Activated CD4-positive, alpha-beta T cell treated with anti-CD3 and anti-CD28 coated beads, Interleukin-2, amount 50 U/mL, for 16 hours (primary cell): ENCODE measurements around the gene PDE6B.

ENCODE experiments used
- DNase-seq: peaks from one replicate; pipeline ENCODE4 v3.0.0-alpha.2; 2020

PDE6B gene

DNA sequence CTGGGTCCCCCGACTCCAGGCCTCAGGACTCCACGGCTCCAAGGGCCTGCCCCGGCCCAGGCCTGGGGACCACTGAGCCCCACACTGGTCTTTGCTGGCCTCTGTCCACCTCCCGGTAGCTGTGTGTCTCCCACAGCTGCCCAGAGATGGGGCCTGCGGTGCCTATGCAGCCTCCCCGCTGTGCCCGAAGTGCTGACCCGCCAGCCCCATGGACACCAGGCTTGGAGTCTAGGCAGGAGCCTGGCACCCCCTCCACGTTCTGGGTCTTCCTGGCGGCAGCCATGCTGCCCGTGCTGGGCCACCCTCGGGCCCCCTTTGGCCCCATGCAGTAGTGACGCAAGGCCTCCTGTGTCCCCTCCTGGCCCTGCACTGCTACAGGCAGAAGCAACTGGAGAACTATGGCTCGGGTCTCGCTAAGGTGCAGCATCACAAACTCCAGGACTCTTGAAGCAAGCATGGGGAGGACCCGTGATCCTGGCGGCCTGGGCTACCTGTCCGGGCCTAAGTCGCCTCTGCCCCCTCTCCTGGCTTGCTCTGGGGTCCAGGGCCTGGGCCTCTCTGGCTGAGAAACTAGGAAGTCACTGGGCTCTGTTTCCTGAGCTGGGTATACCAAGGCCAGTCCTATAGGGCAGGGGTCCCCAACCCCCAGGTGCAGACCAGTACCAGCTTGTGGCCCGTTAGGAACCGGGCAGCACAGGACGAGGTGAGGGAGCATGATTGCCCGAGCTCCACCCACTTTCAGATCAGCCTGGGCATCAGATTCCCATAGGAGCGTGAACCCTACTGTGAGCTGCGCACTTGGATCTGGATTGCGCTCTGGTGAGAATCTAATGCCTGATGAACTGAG, 49.9 kb downstream of the PDE6B start:
- DNase-seq = no peak

DNA sequence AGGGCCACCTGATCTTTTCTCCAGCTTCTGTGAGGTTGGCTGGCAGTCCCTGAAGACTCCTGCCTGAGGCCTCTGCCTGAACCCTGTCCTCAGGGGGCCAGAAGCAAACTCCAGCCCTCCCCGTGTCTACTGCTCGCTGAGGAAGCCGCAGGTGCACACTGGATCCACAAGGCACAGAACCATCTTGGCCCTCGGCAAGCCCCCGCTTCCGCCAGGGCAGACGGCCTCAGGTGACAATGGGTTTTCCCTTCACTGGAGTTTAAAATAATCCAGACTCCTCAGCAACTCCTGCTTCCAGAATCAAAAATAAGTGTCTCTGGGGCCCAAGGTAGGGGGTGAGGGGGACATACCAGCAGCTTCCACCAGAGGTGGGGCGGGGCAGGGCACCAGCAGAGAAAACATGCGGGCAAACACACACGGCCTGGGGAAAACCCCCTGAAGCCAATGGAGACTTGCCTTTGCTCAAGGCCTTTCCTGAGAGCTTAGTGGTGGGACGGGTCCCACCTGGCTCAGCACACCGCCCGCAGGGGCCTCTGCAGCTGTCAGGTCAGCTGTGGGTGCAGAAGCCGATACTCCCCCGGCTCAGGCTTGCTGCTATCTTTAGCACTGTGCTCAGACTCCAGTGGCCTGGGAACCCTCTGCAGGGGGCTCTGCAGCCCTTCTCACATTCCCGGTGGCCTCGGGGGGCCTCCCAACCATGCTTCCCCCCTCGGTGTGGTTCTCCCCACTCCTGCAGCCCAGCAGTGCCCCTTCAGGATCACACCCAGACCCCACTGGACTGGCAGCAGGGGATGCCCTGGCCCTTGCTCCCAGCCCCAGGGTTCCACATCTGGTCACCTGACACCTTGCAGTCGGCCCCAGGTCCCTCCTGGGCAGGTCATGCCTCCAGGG, 50.9 kb downstream of the PDE6B start:
- no peak for DNase-seq

DNA sequence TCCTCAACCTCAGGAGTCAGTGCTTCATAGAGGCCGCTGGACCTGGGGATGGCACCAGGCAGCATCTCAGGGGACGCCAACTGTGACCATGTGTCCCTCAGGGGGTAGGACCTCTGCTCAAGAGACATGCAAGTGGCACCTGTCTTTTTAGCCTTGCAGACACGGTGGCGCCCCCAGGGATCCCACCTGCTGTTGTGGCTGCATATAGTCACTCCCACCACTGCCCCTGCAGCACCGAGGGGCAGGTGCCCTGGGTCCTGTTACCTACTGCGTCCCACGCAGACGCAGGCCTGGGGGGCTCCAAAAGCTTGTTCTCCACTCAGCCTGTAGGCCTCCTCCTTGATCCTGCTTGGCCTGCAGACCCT, 51.5 kb downstream of the PDE6B start:
- DNase-seq = no peak

DNA sequence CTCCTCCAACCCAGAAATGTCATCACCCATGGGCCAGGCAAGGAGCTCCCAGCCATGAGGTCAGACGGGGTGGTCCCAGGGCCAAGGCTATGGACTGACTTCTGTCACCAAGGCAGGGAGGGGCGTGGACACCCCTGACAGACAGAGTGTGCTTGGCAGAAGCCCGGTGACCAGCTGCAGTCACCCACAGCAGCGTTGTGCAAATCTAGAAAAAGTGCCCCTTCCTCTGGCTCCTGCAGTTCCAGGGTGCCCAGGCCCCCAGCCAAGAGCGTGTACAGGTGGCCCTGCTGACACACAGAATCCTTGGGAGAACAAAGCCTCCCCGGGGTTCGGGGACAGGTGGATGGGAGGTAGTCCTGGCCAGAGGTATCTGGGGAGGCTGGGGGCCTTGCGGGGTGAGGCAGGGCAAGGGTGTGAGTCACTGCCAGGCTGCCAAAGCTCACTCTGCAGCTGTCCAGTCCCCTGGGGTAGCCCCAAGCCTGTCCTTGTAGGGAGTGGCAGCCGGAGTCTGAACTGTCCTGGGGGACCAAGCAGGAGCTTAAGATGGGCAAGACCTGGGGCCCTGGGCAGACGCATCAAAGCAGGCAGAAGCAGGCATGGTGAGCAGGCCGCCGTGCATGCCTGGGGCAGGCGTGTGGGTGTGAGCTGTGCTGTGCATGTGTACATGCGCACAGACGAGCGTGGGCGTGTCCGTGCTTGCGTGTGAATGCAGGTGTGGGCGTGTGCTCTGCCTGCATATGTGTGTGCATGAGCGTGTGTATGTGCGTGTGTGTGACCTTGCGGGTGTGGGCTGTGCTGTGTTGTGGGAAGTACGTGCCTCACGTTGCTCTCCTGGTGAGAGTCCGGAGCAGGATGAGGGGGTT, 52.3 kb downstream of the PDE6B start:
- DNase-seq = no peak

DNA sequence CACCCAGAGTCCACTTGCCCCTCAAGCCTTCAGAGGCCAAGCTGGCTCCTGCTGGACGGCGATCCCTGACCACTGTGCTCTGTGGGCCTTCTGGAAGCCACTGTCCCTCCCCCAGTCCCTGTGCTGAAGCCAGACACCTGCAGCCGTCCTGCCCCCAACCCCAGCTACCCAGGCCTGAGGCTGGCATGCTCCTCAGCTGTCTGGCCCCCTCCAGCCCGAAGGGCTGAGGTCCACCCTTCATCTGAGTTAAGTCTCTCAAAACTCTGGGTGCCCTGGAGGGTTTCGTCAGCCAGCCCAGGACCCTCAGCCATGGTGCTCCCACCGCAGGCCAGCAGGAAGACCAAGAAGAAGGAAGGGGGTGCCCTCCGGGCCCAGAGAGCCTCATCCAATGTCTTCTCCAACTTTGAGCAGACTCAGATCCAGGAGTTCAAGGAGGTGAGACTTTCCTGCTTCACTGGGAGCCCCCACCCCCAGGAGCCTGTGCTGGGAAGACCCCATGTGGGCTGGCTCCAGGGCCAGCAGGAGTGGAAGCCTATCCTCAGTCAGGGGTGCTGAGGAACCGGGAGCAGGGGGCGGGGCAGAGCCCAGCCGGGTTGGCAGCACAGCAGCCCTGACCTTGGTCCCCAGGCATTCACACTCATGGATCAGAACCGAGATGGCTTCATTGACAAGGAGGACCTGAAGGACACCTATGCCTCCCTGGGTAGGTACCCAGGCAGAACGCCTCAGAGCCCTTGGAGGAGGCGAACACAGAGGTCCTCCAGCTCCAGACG, 53.1 kb downstream of the PDE6B start:
- no peak for DNase-seq

DNA sequence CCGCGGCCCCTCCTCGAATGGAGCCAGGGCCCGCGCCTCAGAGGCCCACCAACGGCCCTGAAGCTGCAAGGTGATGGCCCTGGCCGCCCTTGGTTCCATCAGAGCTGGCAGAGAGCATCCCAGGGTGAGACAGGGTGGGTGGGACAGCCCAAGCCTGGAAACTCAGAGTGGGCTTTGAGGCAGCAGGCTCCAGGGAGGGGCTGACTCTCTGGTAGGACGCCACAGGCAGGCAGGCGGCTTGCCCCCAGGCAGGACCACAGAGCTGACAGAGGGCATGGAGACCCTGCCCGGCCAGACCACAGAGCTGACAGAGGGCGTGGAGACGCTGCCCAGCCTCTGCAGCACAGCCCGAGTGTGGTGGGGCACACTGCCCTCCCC, 53.7 kb downstream of the PDE6B start:
- no peak for DNase-seq

DNA sequence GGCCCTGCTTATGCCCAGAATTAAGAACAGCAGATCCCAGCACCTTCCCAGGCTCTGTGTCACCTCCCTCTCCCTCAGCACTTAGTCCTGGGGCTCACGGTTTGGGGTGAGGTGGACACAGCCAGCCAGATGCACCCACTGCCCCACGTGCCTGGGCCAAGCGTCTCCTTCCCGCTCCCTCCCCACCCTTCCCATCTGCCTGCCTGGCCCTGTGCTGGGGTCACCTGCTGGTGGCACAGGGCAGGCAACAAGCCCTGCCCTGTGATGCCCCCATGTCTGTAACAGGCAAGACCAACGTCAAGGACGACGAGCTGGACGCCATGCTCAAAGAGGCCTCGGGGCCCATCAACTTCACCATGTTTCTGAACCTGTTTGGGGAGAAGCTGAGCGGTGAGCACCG, 54.3 kb downstream of the PDE6B start:
- DNase-seq = no peak

DNA sequence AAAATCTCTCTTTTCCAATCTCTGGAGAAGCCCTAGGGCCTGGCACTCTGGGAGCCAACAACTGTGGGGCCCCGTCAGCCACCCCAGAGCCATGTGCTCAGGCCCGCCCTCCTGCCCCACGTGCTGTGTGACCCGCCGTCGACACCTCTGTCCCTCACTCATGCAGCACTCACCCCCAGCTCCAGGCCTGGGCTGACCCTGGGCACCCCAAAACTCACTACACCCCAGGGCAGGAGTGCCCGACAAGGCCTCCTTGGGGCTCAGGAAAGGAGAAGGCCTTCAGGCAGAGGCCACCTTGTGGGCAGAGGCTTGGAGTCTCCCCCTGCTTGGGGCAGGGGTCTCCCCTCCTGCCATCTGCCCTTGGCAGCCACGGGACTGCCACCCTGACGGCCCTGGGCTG, 54.7 kb downstream of the PDE6B start:
- DNase-seq = no peak

DNA sequence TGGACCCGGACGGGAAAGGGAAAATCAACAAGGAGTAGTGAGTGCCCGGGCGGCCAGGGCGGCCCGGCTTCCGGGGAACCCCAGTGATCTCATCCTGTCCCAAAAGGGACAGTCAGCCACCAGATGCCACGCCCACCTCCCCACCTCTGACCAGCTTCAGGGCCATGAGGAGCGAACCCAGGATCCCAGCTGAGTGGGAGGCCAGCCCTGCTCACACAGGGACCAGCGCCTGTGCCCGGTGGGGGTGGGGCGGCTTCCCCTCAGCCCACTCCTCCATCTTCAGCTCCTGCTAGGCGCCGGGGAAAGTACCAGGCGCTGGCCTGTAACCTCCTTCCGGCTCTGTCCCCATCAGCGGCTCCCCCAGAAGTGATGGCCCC, 55.2 kb downstream of the PDE6B start:
- no peak for DNase-seq

DNA sequence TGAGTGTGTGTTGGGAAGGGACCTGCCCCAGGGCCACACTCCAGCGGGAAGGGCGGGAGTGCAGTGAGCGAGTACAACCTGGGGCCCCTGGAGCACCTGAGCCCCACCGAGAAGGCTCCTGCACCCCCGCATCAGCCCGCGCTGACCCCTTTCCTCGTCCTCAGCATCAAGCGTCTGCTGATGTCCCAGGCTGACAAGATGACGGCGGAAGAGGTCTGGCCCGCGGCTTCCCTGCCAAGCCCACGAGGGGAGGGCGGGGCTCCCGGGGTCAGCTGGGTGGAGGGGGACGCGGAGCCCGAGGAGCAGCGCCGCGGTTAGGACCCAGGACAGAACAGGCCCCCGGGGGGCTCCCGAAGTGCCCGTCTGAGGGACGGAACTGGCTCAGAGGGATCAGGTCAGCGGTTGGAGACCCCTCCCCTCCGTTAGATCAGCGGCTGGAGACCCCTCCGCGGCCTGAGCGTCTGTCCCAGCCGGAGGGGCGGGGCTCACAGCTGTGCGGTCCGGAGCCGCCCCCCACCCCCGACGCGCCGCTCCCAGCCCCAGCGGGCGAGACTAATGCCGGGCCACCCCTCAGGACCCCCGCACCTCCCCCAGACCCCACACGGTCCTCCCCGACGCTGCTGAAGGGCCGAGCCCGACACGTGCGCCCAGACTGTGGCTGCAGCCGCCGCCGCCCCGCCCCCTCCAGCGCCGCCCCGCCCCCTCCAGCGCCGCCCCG, 55.7 kb downstream of the PDE6B start:
- DNase-seq = peak; percentile 65

DNA sequence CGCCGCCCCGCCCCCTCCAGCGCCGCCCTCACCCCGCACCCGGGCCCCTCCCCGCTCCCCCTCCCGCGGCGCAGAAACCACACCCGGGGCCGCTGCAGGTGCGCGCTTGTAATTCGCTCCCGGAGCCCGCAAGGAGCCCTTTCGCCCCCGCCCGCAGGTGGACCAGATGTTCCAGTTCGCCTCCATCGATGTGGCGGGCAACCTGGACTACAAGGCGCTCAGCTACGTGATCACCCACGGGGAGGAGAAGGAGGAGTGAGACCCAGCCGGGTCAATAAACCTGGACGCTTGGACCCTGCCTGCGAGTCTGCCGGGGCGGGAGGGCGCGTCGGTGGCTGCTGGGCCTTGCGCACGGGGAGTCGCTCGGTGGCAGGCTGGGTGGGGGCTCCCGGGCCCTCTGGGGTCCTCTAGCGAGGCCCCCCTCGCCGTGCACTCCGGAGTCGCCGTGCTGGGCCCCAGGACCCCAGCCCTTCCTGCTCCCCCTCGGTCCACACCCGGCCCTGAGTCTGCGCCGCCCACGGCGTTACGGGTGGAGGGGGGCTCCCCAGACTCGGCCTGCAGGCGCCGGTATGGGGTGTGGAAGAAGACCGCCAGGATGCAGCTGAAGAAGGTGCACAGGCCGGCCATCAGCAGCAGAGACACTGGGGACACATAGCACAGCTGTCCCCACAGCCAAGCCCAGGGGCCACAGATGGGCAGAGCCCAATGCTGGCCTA, 56.5 kb downstream of the PDE6B start:
- DNase-seq = no peak

DNA sequence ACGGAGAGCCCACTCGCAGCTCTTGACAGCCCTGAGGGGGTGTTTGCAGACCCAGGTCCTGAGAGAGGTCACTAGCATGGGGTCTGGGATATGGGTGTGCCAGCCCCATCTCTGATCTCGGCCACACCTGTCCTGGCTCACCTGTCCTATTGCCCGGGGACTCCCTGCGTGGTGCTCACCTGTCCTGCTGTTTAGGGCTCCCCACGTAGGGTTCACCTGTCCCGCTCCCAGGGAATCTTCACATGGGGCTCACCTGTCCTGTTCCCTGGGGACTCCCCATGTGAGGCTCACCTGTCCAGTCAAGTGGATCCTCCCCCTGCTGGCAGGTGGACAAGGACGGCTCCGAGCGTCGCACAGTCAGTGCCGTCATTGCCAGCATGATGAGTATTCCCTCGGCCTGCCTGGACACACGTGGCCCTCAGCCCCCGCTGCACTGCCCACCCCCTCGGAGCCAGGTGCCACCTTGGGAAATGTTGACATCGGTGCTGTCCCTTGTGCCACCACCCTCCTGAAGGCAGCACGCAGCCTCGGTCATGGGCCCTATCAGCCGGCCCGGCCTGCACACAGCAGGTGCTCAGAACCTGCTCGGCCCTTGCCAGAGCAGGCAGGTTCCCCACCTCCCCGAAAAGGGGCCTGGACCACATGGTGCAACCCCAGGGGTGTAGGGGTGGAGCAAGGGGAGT, 57.3 kb downstream of the PDE6B start:
- no peak for DNase-seq

DNA sequence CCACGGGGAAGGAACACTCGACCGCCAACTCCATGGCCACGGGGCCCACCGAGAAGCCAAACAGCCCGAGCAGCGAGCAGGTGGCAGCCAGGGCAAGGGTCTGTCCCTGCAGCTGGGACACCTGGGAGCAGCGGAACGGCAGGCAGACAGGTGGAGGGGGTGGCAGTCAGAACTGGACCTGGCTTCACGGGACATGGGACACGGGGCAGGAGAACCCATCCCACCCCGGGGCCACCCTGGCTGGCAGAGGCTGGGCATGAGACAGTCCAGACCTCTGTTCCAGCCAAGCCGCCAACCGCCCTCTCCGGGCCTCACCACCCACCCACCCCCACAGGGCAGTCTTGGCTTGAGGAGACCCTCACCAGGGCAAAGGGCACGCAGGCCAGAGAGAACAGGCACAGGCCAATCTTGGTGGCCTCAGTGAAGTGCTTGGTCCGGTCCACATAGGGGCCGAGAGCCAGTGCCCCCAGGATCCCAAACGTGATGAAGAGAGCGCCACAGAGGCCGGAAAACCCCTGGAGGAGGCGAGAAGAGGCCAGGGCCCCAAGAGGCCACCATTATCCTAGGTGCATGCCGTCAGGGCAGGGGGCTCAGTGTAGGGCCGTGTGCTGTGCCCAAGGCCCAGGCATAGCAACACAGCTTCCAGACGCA, 58.0 kb downstream of the PDE6B start:
- no peak for DNase-seq

DNA sequence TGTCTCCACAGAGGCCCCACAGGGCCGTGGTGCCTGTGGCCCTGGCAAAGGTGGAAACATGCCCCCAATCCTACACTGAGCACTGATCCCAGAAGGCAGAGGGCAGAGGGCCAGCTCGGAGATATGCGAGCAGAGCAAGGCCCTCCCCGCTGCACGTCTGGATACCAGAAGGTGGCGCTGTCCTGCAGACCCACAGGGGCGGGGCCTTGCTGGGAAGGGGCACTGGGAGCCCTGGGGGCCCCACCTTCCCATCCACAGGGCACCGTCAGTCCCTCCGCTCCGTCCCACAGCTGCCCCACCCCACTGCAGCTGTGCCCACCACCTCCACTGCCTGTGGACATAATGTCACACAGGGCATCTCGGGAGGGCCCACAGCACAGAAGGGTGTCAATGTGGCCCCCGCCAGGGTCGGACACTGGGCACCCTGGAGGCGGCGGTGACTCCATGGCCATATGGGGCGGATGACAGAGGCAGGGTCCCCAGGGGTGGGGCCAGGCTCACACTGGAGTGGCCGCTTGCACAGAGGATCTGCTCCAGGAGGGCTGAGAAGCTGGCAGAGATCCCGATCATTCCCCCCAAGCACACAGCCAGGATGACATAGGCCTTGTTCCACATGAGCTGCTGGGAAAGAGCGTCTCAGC, 58.7 kb downstream of the PDE6B start:
- no peak for DNase-seq

DNA sequence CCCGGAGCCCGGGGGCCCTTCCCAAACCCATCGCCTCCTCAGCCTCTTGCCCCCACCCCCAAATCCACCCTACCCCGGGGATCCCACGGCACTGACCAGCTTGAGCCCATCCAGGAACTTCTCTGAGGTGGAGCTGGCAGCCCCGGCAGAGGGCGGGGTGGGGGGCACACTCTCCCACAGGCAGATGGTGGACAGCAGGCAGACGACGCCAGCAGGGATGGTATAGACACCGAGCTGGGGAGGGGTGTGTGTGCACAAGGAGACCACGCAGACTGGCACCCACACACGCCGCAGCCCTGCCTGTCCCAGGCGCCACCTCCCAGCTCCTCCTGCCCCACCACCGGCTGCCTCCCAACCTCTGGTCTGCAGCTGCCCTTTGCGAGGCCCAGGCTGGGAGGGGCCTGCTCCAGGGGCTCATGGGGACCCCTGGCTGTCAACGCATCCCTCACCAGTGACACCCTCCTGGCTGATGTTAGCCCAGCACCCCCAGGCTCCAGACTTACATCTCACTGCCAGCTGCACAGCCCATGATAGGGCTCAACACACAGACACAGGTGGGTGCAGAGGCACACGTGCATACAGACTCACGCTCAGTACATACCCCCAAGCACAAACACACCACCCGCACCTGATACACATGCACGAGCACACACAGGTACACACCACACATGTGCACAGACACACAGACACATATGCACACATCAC, 59.4 kb downstream of the PDE6B start:
- no peak for DNase-seq

DNA sequence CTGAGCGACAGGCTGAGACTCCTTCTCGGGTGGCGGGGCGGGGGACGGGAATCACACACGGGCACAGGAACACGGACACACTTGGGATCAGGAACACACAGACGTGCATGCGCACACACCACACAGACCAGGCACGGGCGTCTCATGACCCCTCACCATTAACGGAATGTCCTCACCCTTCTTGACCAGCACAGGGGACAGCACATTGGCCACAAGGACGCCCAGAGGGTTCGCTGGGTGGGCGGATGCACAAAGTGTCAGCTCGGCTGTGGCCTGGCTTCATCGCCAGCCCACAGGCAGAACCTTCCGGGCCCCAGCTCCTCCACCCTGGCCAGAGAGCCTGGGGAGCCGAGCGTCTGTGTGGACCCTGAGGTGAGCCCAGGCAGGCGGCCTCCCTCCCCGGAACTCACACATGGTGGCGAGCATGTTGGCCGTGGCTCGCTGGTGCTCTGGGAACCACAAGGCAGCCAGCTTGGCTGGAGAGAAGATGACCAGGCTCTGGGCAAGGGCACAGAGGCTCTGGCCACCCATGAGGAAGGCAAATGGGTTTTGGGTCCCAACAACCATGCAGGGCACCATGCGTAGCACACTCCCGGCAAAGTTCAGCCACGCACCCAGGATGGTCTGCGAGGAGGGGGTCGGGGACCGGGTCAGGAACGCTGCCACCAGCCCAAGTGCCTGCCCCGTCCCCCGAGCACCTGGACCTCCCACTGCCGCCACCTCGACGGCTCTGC, 60.5 kb downstream of the PDE6B start:
- no peak for DNase-seq

DNA sequence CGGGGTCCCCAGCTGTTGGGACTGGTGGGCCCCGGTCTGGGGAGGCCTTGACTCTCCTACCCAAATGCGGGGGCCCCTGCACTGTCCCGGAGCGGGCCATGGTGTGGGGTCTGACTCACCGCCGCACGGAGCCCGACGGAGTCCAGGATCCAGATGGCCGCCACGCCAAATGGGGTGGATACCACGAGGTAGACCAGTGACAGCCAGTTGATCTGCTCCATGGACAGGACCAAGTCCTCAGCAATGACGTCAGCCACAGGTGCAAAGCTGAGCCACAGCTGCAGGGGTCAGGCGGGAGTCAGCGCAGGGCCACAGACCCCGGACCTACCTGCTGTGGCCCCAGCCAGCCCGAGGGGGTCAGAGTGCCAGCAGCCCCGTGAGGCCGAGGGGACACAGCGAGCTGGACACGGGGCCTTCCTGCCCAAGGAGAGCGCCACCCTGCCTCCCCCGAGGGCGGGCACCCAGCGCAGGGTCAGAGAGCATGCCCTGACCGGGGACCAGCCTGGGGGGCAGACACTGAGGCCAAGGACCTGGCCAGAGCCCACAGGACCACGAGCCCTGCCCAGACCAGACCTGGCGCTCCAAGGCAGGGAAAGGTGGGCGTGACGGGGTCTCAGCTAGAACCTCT, 61.2 kb downstream of the PDE6B start:
- DNase-seq = no peak
